ENCODE measurements around the gene ECT2L. TPM values are rescaled to one million over a fixed set of nuclear protein-coding genes. Genes with fewer than 3 reads are reported as not detected.

Gene ECT2L
- total RNA-seq, 1 experiment from 2014 or later = not detected

- ChIA-PET POLR2A (interaction anchor here (0.7 kb wide), 1 partner anchor 174 kb away, joined by 4 read pairs; the partner anchor contains the start of gene CCDC28A), RAD21 (ENCODE audit: low non-redundant PET in 1 of 2, low total read pairs in 2 of 2, uncharacterized antibody in 2 of 2, unreplicated experiment in 2 of 2) (no interaction called here)
Observed at GRCh38 chr6:138948004-138948403, 152.1 kb downstream of the ECT2L start.

More at GRCh38 chr6:138948004-138948403, 152.1 kb downstream of the ECT2L start:
- Histone ChIP-seq H4K20me1 (ENCODE audit: insufficient read depth) (no peaks in the 10 kb centered on the region; the same call in 1 of the 2 replicates), H3K4me2 (ENCODE audit: low read length) (no peak overlapping the region), H3K36me3 (ENCODE audit: control insufficient read depth in 1 of 2, insufficient read depth in 2 of 2, low read length in 2 of 2) (0 out of 4 replicates have a peak, but pooled peaks cover 0 to 8% of the 10 kb centered on the region in 2 experiments), H3K9me3 (ENCODE audit: control insufficient read depth in 1 of 2, insufficient read depth in 1 of 2, low read depth in 1 of 2, low read length in 2 of 2) (no peaks in the 10 kb centered on the region), H3K9ac (ENCODE audit: low read length) (no peak overlapping the region), H3K4me1 (ENCODE audit: control insufficient read depth in 1 of 2, insufficient read depth in 2 of 2, low read length in 2 of 2) (peaks cover 2 to 9% of the 10 kb centered on the region in 2 experiments; a peak in 3 of 4 replicates), H3K27ac (ENCODE audit: low read depth, low read length) (no peak overlapping the region), H2AFZ (ENCODE audit: low read depth, low read length, poor library complexity, severe bottlenecking) (no peak overlapping the region), H3K4me3 (replicated peaks in 1 of 2; ENCODE audit: low read depth in 1 of 2, low read length in 2 of 2) (no peak overlapping the region), H3K79me2 (ENCODE audit: insufficient read depth, low read length) (peaks cover 73% of the 10 kb centered on the region), H3K27me3 (ENCODE audit: insufficient read depth, low read length) (no peaks in the 10 kb centered on the region), H3K9me2 (ENCODE audit: insufficient read depth) (no peaks in the 10 kb centered on the region)
- CTCF ChIA-PET = no interaction called here
- no peak for DNase-seq (ENCODE audit: low read depth, low spot score)
- no TSS peak for BruUV-seq (replicated peaks)
- no peak for ATAC-seq
- TF ChIP-seq EZH2phosphoT487 (IDR thresholded peaks at IDR 0.05; ENCODE audit: borderline replicate concordance) (no peak), ZBTB33 (IDR thresholded peaks at IDR 0.05; ENCODE audit: extremely low read depth, insufficient replicate concordance, low read length) (no peak), RAD21 (IDR thresholded peaks at IDR 0.05; ENCODE audit: low read depth) (no peak), EZH2 (IDR thresholded peaks at IDR 0.05) (no peak), EGR1 (IDR thresholded peaks at IDR 0.05; ENCODE audit: low read depth) (no peak), SRF (IDR thresholded peaks at IDR 0.05; ENCODE audit: low read depth) (no peak), POLR2A (IDR thresholded peaks at IDR 0.05; ENCODE audit: borderline replicate concordance, extremely low read depth, insufficient read depth, insufficient read length) (no peak), ATF3 (IDR thresholded peaks at IDR 0.05) (no peak), POLR2AphosphoS5 (IDR thresholded peaks at IDR 0.05; ENCODE audit: low read depth, low read length) (no peak), CEBPB (IDR thresholded peaks at IDR 0.05; ENCODE audit: low read depth) (no peak), REST (IDR thresholded peaks at IDR 0.05; ENCODE audit: low read depth) (no peak), SP1 (IDR thresholded peaks at IDR 0.05; ENCODE audit: low read depth) (no peak), FOSL1 (IDR thresholded peaks at IDR 0.05; ENCODE audit: low read depth) (no peak), SIN3A (IDR thresholded peaks at IDR 0.05; ENCODE audit: low read depth) (no peak)
- TF ChIP-seq, protein P1, sequence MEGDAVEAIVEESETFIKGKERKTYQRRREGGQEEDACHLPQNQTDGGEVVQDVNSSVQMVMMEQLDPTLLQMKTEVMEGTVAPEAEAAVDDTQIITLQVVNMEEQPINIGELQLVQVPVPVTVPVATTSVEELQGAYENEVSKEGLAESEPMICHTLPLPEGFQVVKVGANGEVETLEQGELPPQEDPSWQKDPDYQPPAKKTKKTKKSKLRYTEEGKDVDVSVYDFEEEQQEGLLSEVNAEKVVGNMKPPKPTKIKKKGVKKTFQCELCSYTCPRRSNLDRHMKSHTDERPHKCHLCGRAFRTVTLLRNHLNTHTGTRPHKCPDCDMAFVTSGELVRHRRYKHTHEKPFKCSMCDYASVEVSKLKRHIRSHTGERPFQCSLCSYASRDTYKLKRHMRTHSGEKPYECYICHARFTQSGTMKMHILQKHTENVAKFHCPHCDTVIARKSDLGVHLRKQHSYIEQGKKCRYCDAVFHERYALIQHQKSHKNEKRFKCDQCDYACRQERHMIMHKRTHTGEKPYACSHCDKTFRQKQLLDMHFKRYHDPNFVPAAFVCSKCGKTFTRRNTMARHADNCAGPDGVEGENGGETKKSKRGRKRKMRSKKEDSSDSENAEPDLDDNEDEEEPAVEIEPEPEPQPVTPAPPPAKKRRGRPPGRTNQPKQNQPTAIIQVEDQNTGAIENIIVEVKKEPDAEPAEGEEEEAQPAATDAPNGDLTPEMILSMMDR (IDR thresholded peaks at IDR 0.05 in 2 of 3, conservative IDR thresholded peaks at IDR 0.05 in 1 of 3; ENCODE audit: borderline replicate concordance in 1 of 3, insufficient read depth in 1 of 3, low read depth in 2 of 3, low read length in 2 of 3) = no peak
- TF ChIP-seq, protein P2, sequence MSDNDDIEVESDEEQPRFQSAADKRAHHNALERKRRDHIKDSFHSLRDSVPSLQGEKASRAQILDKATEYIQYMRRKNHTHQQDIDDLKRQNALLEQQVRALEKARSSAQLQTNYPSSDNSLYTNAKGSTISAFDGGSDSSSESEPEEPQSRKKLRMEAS (IDR thresholded peaks at IDR 0.05) = no peak
- intact Hi-C loops (cut with micrococcal nuclease) = no loop called here
